SK-N-SH treated with all-trans-retinoic acid at 6 μM for 48 hours (cell line): ENCODE data around the gene COL16A1.

Experiments used
- ATAC-seq: fragments of 200-7000 bp; cut with Tn5 transposase; 3 replicates; pipeline ENCODE4 v1.9.1; 2020; ENCODE audit warnings: mild to moderate bottlenecking, moderate library complexity
- BACH2 ChIP-seq: fragments of 250-450 bp; sonication (Bioruptor Pico); IDR thresholded peaks from 2 replicates; pipeline ENCODE4 v1.9.0; 2021; ENCODE audit warnings: mild to moderate bottlenecking, borderline replicate concordance
- CREB5 ChIP-seq: fragments of 250-450 bp; sonication (Bioruptor Pico); IDR thresholded peaks from 2 replicates; pipeline ENCODE4 v1.5.1; 2020; ENCODE audit warnings: low read depth, mild to moderate bottlenecking, moderate library complexity
- CSDC2 ChIP-seq: fragments of 250-450 bp; sonication (Bioruptor Pico); IDR thresholded peaks from 2 replicates; pipeline ENCODE4 v1.5.0; 2020; ENCODE audit warnings: mild to moderate bottlenecking, moderate library complexity
- CSRNP3 ChIP-seq: fragments of 250-450 bp; sonication (Bioruptor Pico); IDR thresholded peaks from 2 replicates; pipeline ENCODE4 v1.5.1; 2021; ENCODE audit warnings: mild to moderate bottlenecking, moderate library complexity
- ESRRG ChIP-seq: fragments of 250-450 bp; sonication (Bioruptor Pico); IDR thresholded peaks from 2 replicates; pipeline ENCODE4 v1.6.1; 2021; ENCODE audit warnings: mild to moderate bottlenecking
- ISL1 ChIP-seq: fragments of 250-450 bp; sonication (Bioruptor Pico); IDR thresholded peaks from 2 replicates; pipeline ENCODE4 v2.1.2; 2022; ENCODE audit warnings: mild to moderate bottlenecking, moderate library complexity
- OSR1 ChIP-seq: fragments of 250-450 bp; sonication (Bioruptor Pico); IDR thresholded peaks from 2 replicates; pipeline ENCODE4 v1.8.0; 2022; ENCODE audit warnings: moderate library complexity, mild to moderate bottlenecking, inconsistent platforms
- POU6F1 ChIP-seq: fragments of 250-450 bp; sonication (Bioruptor Pico); IDR thresholded peaks from 2 replicates; pipeline ENCODE4 v1.8.0; 2021; ENCODE audit warnings: low read depth, mild to moderate bottlenecking, moderate library complexity, borderline replicate concordance
- PPARA ChIP-seq: fragments of 250-450 bp; sonication (Bioruptor Pico); IDR thresholded peaks from 2 replicates; pipeline ENCODE4 v1.5.0; 2020; ENCODE audit warnings: mild to moderate bottlenecking, borderline replicate concordance
- RARB ChIP-seq: fragments of 250-450 bp; sonication (Bioruptor Pico); IDR thresholded peaks from 2 replicates; pipeline ENCODE4 v1.8.0; 2021; ENCODE audit warnings: mild to moderate bottlenecking, moderate library complexity
- SNAI2 ChIP-seq: fragments of 250-450 bp; sonication (Bioruptor Pico); IDR thresholded peaks from 2 replicates; pipeline ENCODE4 v1.5.0; 2020; ENCODE audit warnings: mild to moderate bottlenecking, moderate library complexity
- TCF4 ChIP-seq: fragments of 250-450 bp; sonication (Bioruptor Pico); IDR thresholded peaks from 2 replicates; pipeline ENCODE4 v1.8.0; 2021; ENCODE audit warnings: mild to moderate bottlenecking, moderate library complexity, borderline replicate concordance
- TOX ChIP-seq: fragments of 250-450 bp; sonication (Bioruptor Pico); IDR thresholded peaks from 2 replicates; pipeline ENCODE4 v1.8.0; 2021; ENCODE audit warnings: mild to moderate bottlenecking, moderate library complexity, borderline replicate concordance
- TSHZ2 ChIP-seq: fragments of 250-450 bp; sonication (Bioruptor Pico); IDR thresholded peaks from 2 replicates; pipeline ENCODE4 v1.5.0; 2020; ENCODE audit warnings: mild to moderate bottlenecking, moderate library complexity
- ZC3H10 ChIP-seq: fragments of 250-450 bp; sonication (Bioruptor Pico); IDR thresholded peaks from 2 replicates; pipeline ENCODE4 v1.5.1; 2021; ENCODE audit warnings: mild to moderate bottlenecking, moderate library complexity
- ZFP3 ChIP-seq: fragments of 250-450 bp; sonication (Bioruptor Pico); IDR thresholded peaks from 2 replicates; pipeline ENCODE4 v1.5.0; 2020; ENCODE audit warnings: mild to moderate bottlenecking, moderate library complexity
- ZFP30 ChIP-seq: fragments of 450-650 bp; formaldehyde crosslinking; IDR thresholded peaks from 2 replicates; pipeline ENCODE4 v1.5.0; 2022; ENCODE audit warnings: mild to moderate bottlenecking, moderate library complexity
- ZNF565 ChIP-seq: fragments of 450-650 bp; formaldehyde crosslinking; conservative IDR thresholded peaks from 2 replicates; pipeline ENCODE4 v1.5.0; 2020; ENCODE audit warnings: low read depth, mild to moderate bottlenecking, moderate library complexity
- ZNF70 ChIP-seq: fragments of 450-650 bp; formaldehyde crosslinking; IDR thresholded peaks from 2 replicates; pipeline ENCODE4 v1.5.0; 2020; ENCODE audit warnings: mild to moderate bottlenecking, moderate library complexity
- ZNF8 ChIP-seq: fragments of 450-650 bp; formaldehyde crosslinking; IDR thresholded peaks from 2 replicates; pipeline ENCODE4 v1.5.0; 2020; ENCODE audit warnings: mild to moderate bottlenecking, moderate library complexity

COL16A1 gene

GRCh38 chr1:31671147-31671546 lies 32.7 kb downstream of the COL16A1 start:
- no peak for TF ChIP-seq OSR1
- TF ChIP-seq POU6F1 (CRISPR knock-in tag) = no peak
- TF ChIP-seq ZNF565 (CRISPR knock-in tag) = no peak
- no peak for TF ChIP-seq ESRRG (CRISPR knock-in tag)
- no peak for TF ChIP-seq SNAI2
- no peak for TF ChIP-seq TOX (CRISPR knock-in tag)
- TF ChIP-seq ZNF8 (CRISPR knock-in tag) = no peak
- TF ChIP-seq ISL1 (CRISPR knock-in tag) = no peak
- no peak for TF ChIP-seq CSRNP3 (CRISPR knock-in tag)
- no peak for TF ChIP-seq CSDC2
- TF ChIP-seq TSHZ2 (CRISPR knock-in tag) = no peak
- TF ChIP-seq TCF4 = no peak
- ATAC-seq = no peak

GRCh38 chr1:31670593-31670964 lies 33.2 kb downstream of the COL16A1 start:
- ATAC-seq = no peak
- no peak for TF ChIP-seq CSDC2
- no peak for TF ChIP-seq TSHZ2 (CRISPR knock-in tag)
- TF ChIP-seq ZNF70 (CRISPR knock-in tag) = no peak
- TF ChIP-seq SNAI2 = no peak
- TF ChIP-seq ESRRG (CRISPR knock-in tag) = no peak
- no peak for TF ChIP-seq ZFP3 (CRISPR knock-in tag)
- TF ChIP-seq PPARA (CRISPR knock-in tag) = no peak
- TF ChIP-seq ZC3H10 (CRISPR knock-in tag) = no peak
- TF ChIP-seq ISL1 (CRISPR knock-in tag) = no peak
- no peak for TF ChIP-seq ZFP30
- TF ChIP-seq ZNF565 (CRISPR knock-in tag) = no peak
- no peak for TF ChIP-seq BACH2 (CRISPR knock-in tag)
- no peak for TF ChIP-seq CSRNP3 (CRISPR knock-in tag)
- TF ChIP-seq ZNF8 (CRISPR knock-in tag) = no peak
- TF ChIP-seq POU6F1 (CRISPR knock-in tag) = no peak
- TF ChIP-seq TCF4 = no peak
- TF ChIP-seq RARB (CRISPR knock-in tag) = no peak
- no peak for TF ChIP-seq CREB5 (CRISPR knock-in tag)
